ENCODE results near the gene CRTC2.

The CRTC2 gene

DNA sequence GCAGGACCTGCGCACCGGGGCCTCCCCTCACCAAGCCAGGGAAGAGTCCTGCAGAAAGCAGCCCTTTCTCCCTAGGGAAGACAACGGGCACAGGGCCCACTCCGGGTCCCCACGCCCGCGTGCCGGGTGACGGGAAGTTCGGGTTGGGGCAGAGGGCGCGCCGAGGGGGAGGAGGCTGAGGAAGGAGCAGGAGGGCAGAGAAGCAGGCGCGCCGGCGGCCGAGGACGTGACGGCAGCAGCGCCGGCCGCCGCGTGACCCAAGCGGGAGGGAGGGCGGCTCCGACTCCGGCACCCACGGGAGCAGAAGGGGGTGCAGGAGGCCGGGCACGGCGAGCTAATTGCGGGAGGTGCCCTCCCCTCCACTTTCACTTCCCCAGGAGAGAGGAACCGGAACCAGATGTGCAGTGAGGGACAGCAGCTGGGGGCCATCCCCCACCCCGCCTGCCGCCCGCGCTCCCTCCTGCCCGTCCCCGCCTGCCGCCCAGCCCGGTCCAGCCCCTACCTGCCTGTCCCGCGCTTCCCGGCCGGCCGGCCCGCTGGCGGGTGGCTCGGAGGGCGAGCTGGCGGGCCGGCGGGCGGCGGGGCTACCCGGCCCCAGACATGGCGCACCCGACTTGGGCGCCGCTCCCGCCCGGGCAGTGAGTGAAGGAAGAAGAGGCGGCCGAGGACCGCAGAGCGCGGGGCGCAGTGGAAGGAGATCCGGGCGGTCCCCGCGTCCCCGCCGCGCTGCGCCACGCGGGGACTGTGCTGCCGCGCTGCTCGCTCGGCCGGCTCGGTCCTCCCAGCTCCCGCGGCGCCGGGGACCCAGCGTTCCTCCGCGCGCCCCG, 12.4 kb downstream of the CRTC2 start:
- DNase-seq (ENCODE audit: low read depth), result peak; percentile 81

DNA sequence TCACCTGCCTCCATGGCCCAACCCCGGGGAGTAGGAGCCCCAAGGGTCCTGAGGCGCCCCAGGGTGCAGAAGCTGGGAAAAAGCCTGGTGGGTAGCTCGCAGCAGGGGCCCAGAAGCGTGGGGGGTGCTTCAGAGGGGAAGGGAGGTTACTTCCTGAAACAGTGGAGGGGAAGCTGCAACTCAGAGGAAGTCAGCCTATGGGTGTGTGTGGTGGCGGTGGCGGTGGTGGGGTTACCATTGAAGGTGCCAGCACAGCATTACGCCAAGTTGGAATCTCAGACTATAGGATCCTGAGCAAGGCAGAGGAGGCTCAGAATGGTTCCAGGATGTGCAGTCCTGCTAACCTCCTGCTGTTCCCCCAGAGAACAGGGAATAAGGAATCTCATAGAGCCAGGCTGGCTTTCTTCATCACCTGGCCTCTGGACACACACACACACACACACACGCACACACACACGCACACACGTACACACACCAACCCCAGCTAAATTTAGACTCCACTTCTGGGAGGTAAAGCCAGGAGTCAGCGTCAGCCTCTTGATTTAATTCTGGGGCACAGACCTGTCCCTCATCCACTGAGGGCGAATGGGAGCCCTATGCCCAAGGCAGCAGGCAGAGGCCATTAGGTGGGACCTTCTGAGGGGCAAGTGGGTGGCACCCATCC, 13.1 kb downstream of the CRTC2 start:
- peak; percentile 79 for DNase-seq (ENCODE audit: low read depth)

DNA sequence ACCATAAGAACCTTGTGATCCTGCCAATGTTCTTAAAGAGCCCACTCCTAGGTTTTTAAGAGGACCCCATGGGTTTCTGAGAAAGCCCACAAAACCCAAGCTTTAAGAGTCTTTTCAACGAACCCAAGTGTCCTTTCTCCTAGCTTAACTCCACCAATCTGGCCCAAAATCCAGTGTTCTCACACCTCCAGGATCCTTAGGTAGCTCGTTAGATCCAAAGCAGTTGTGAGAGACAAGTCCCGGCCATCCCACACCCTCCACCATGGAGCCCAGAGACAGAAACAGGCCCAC, 13.6 kb downstream of the CRTC2 start:
- DNase-seq (ENCODE audit: low read depth), result no peak

DNA sequence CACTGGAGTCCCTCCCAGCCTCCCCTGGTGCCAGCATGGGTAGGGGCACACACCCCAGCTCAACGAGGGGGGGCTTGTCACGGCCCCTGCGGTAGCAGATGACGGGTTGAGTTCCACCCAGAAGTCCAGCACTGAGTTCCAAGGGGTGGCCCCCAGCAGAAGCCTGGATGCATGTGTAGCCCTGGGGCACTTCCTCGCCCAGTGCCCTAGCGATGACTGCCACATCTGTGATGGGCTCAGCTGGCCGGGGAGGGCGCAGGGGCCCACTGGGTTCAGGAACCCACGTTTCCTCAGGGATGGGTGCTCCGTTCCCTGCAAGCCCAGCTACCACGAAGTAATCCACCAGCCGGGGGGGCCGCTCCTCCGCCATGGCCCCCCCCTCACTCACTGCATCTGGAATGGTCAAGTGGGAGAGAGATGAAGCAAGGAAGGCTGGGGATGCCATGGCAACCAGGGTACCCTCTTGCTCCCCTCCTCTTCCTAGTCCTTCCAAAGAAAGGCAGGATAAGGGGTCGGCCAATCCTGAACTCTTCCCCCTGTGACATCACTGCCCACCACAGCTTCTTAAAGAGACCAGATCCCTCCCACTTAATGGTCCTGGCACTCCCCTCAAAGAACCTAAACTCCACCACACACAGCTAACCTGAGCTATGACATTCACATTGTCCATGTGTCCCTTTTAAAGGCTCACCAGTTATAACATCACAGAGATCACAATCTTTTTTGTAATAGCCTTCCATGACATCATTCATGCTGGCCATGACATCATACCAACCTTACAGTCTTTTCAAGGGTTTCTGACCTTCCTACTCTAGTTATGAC, 14.2 kb downstream of the CRTC2 start:
- no peak for DNase-seq (ENCODE audit: low read depth)

DNA sequence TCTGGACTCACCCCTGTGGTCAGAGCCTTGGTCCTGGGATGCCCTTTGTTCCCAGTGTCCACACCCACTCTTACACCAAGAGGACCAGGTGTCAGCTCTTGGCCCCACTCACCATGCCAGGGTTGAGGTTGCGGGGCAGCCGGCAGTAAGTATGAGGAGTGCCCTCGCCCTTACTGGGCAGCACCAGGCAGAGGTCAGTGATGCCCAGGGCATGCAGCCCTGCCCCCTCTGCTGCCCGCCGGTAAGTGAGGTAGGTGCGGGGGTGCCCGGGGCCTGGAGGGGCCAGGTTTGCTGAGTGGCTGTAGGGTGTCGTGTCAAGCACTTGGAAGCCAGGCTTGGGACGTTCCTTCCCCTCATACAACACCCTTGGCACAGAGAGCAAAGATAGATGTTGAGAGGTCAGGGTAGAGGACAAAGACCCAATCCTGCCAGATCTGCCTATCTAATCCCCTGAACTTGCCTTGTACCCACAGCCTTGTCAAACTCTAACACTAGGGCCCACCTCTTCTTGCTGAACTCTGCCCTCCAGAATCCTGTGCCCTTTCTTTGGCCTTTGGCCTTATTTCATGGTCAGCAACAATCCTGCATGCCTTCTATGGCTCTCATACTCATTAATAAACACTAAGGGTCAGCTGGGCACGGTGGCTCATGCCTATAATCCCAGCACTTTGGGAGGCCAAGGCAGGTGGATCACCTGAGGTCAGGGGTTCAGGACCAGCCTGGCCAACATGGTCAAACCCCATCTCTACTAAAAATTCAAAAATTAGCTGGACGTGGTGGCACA, 15.5 kb downstream of the CRTC2 start:
- no peak for DNase-seq (ENCODE audit: low read depth)

DNA sequence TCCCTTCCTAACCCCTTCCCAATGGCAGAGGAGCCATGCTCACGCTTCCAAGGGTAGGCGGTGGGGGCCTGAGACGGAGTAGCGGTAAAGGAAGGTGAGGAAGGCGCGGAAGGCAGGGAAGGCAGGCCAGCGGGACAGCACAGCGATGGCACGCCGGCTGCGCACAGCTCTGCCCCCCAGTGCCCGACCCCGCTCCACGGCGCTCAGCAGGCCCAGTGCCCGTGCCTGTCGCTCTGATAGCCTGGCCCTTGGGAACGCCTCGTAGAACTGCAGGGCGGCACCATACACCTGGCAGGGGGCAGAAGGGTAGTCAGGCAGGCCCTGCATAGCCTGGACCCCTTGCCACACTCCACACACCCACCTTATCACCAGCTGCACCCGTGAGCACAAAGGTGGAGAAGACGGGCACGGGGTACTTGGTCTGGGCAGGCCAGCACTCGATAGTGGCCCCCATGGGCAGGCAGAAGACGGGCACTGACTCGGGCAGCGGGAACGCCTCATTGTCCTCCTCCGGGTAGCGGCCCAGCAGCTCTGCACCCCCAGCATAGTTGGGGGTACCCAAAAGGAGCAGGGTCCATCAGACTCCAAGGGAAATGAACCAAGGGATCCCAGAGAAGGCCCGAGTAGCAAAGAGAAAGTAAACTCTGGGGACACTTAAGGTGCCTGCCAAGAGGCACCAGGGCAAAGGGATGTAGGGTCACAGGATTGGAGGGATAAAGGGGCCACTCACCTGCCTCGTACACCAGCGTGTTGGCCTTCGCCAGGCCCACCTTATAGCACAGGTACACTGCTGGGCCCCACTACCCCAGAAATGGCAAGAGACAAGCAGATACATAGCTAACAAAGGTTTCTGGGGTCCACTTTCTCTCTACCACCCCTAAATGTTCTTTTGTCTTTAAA, 16.3 kb downstream of the CRTC2 start:
- DNase-seq (ENCODE audit: low read depth), result no peak

DNA sequence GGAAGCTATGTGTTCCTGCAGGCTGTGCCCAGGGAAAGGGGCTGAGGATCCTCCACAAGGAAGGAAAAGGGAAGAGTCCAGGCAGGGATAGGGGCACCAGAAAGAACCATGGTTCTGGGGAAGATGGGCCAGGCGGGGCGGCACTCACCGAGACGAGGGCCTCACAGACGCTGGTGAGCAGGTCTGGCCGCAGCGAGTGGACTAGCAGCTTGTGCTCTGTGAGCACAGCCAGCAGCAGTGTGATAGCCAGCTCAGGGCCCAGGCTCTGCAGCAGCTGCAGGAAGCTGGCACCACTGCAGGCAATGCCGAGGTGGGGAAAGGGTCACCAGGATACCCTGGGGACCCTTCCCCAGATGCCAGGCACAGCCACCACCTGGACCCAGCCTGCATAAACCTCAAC, 17.7 kb downstream of the CRTC2 start:
- no peak for DNase-seq (ENCODE audit: low read depth)

DNA sequence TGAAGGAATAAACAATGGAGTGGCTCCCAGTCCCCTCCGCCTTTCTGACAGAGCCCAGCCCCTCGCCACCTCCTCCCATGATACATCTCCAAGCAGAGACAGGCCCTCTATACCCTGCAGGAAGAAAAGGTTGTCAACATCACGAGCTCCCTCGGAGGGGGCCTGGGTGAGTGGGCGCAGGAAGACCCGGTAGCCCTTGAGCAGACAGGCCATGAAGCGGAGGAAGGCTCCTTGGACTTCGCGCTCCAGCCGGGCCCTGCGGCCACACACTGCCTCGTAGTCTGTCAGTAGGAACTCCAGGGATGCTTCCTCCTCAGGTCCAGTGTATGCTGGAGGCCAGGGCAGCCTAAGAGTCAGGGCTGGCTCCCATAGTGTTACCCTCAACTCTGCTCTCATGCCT, 18.9 kb downstream of the CRTC2 start:
- DNase-seq (ENCODE audit: low read depth), result no peak

DNA sequence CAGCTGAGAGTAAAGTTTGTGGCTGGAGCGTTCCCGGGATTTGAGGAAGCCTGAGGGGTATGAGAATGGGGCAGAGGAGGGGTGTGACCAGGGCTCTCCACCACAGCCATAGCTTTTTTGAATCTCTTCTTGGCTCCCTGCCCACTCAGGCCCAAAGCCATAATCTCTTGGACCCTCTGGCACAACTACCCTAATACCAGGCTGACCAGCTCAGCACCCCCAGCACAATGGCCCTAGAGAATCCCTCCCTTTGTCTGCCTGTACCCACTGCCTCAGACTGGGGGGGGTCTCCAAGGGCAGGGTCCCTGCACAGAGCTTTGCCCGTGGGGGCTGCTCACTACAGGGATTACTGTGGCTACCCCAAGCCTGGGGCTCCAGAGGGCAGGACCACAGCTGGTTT, 19.4 kb downstream of the CRTC2 start:
- no peak for DNase-seq (ENCODE audit: low read depth)

DNA sequence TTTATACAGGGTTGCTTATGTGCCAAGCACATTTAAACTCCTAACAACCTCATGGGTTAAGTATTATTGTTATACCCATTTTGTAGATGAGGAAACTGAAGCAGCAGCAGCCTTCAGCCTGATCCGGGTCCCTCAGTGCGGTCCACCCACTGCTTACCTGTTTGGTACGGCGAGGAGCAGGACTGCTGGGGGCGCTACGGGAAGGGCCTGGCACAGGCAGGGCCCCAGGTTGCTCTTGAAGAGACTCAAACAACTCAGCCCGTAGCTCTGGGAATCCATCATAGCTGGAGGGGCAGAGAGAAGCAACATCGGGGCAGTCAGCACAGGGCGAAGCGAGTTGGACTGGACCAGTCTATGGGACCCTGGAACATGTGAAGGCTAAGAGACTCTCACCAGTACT, 21.1 kb downstream of the CRTC2 start:
- no peak for DNase-seq (ENCODE audit: low read depth)

DNA sequence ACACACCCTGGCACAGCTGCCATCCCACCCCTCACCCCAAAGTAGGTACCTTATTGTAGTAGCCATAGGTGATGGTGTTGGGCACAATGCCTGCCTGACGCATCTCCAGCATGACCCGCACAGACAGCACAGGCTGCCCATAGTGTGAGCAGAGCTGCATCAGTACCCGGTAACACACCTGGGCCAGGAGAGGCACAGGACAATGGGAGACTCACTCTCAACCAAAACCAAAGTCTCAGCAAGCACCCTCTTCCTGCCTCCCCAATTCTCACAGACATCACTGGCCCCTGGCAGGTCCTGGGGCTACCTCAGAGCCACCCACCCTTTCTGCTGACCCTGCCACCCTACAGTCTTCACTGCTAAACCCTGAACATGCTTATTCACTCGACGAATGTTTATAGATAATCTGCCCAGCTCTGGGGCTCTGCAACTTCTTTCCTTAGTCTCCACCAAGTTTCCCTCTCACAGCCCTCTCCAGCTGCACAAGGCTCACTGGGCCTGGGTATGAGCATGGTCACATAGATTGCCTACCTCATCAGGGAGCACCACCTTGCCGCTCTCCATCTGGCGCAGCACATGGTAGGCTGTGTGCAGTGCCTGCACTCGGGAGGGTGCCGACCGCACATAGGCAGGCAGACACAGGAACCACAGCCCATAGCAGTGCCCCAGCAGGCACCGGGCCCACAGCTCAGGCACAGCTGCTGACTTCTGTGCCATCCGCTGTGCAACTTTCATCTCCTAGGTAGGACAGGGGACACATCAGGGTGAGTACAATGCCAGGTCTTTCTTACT, 22.2 kb downstream of the CRTC2 start:
- DNase-seq (ENCODE audit: low read depth), result no peak

DNA sequence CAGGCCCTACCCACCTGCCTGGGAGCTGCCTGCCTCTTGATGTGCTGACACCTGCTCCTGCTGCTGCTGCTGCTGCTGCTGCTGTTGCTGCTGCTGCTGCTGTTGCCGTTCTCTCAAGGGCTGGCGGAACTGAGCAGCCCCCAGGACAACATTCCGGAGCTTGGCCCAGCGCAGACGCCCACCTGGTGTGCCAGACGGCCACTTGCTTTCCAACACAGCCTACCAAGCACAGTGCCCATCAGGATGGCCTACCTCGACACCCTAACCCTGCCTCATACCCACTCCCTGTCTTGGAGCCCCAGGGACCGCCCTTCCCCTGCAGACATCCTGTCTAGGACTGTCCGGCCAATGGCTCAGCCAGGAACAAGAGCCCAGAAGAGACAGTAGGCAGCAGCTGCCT, 23.7 kb downstream of the CRTC2 start:
- no peak for DNase-seq (ENCODE audit: low read depth)

DNA sequence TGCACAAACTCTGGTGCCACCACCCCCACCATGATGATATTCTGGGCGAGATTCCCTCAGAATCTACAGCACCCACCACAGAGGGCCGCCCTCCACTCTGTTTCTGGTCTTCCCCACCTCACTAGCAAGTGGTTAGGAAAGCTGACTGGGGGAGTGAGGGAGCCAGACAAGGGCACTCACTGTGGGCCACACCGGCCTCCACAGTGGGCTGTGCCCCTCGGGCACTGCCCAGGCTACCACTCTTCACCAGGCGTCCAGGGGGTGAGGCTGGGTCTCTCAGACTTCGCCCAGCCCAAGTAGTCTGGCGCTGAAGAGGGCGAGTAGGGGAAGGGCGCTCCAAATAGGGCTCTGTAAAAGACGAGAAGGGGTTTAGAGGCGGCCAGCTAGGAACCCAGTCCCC, 24.5 kb downstream of the CRTC2 start:
- DNase-seq (ENCODE audit: low read depth), result no peak

DNA sequence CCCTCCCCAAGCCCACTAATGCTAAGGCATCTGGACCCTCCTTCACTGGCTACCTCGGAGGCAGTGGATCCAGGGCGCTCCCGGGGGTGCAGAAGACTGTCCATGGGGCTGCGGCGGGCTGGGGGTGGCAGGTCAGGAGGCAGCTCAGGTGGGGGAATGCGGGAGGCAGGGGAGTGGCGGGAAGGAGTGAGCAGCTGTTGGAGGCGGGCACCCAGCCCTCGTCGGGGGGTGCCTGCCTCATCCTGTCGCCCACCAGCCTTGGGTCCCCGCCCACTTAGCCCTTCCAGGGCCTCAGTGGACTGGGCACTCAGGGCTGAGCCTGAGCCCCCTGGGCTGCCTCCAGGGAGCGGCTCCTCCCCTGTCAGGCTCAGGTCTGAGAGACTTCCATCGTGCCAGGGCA, 25.0 kb downstream of the CRTC2 start:
- DNase-seq (ENCODE audit: low read depth), result no peak

DNA sequence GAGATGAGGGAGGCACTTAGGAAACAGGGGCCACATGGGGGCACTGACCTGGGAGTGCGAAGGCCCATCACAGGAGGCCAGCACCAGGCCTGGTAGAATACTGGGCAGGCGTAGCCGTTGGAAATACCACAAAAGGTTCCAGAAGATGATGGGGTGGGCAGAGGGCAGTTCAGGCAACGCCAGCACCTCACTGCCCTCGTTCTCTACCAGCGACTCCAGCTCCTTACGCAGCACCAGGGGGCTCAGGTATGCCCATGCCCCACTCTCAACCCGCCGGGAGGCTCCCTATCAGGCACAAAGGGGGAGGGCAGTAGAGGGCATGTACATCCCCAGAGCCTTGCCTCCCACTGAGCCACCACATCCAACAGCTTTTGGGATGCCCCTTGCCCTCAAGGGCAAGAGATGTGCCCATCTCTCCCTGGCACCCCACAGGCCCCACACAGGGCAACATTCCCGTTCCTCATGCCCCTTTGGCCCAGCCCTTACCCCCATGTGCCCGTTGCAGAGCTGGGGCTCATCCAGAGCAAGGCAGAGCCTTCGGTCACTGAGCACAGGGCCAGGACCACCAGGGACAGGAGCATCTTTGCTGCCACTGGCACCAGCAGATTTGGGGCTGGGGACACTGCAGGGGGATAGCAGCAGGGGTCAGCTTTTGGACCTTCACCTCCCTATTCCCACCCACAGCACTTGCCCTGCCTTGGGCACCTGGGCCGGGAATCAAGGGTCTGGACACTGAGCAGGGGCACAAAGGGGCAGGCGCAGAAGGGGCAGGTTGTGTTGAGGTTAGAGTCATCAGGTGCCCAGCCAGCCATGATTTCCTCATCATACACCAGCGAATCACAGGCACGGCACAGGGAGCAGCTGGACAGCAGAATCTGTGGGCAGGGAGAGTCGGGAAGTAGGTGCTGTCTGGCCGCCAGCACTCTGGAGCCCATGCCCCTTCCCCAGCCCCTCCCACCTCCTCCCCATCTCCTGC, 26.0 kb downstream of the CRTC2 start:
- no peak for DNase-seq (ENCODE audit: low read depth)

DNA sequence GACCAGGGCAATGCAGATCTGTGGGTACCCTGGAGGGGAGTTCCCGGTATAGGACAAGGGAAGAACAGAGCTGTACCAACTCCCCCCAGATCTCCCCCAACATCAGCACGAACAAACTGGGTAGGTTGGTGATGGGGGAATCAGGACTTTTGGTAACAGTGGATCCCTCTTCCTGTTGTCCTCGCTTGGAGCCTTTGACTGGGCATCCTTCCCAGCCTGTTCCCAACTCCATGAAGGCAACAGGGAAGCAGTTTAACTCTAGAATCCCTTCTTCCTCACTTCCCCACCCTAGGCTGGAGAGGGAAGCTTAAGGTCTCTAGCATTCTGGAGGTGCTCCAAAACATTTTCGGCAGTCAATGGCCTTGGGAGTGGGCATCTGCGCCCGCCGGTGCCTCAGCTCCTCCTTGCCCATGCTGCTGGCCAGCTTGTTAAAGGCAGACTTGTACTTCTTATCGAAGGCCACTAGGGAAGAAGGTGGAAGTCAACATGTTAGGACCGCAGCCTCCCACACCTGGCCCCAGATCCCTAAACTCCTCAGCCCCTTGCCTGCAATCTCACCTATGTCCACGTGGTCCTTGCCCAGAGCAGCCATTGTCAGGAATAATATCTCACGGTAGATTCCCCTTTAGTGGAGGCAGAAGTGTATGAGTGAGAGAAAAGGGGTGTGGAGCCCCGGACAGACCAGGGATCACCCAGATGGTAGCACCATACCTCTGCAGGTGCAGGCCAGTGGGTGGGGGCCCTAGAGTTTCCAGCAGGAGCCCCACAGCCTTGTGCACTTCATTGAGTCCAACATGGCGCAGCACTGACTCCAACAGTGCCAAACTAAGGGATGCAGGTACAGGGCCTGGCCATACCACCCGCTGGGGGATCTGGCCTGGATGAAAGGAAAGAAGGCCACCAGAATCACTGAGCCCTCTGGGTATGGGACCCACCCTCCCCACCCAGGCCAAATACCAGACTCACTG, 28.1 kb downstream of the CRTC2 start:
- DNase-seq (ENCODE audit: low read depth), result no peak

DNA sequence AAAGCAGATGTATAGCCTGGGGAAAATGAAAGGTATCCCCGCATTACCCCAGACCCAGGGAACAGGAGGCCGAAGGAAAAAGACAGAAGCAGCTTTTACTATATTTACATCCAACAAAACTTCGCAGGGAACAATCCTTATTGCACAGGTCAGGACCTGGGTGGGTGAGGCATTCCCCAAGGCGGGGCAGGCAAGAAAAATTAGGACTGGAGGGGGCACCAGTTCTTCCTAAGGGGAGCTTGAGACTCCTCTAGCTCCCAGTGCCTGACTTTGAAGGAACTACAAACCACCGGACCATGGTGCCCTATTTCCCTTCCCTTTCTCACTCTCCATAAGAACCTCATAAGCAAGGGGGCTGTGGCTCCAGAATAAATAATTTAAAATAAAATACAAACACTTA, 29.0 kb downstream of the CRTC2 start:
- no peak for DNase-seq (ENCODE audit: low read depth)

DNA sequence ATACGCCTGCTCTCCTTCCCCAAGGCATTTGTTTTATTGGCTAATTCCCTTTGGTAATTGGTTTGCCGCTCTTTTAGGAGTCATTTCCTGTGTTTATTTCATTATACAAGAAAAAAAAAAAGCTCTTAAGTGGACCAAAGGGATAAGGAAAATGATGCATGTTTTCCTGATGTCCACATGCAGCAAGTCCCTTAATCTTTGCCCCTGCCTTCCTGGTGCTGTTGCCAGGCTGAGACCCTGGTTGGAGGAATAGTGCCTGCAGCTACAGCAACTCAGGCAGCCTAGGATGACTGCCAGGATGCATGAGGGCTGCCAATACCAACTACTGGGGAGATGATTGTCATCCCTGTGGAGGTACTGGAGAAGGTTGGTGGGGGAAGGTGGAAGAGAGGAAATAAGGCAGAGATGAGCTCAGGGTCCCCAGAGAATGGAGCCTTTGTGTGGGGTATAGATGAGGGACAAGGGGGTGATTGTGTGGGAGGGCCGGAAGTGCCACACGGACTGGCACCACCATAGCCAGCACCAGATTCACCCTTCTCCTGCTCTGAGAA, 29.5 kb downstream of the CRTC2 start:
- no peak for DNase-seq (ENCODE audit: low read depth)
